ENCODE measurements around the gene SPON2. TPM values are rescaled to one million over a fixed set of nuclear protein-coding genes. Genes with fewer than 3 reads are reported as not detected.

SPON2 gene
- total RNA-seq (2022): 0.54 and 0.64 TPM in 2 replicates
- Bru-seq, nascent RNA: percentile 20 among the genes with signal in this experiment
- percentile 46 among the genes with signal in this experiment for BruChase-seq, experiment 1, labeled RNA remaining after a 6-hour chase
- percentile 28 among the genes with signal in this experiment for BruChase-seq, experiment 2, labeled RNA remaining after a 2-hour chase
- long read RNA-seq: 0 reads

DNA sequence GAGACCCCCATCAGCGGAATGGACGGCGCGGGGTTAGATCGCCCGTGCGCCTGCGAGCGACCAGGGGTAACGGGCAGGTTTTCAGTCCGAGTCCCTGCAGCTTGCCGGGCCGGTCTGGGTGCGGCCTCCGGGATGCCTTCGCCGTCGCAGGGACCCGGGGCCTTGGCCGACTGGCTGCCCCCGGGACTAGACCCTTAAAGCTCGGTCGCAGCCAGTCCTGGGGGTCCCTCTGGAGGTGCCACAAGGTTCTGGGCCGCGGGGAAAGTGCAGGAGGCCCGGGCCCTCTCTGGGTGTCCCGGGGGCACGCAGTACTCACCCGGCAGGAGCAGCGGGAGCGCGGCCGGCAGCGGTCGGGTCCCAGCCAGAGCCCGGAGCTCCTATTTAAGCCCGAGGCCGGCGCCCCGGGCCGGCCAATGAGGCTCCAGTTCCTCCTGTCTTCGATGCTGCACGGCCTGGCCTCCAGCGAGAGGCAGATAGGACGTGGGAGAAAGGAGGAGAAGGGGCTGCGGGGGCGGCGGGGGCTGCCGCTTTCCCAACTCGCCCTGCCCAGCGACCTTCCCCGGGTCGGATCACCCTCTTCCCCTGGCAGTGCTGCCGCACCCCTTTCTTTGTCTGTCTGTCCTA lies at the start of gene SPON2:
Gene SPON2 (minus strand): TSS at position 356 of the 624 bp plus-strand sequence.
- Mint-ChIP-seq H3K4me3 (ENCODE audit: unreplicated experiment) (no peak within 1 kb of the TSS), H3K4me1 (ENCODE audit: insufficient read depth, unreplicated experiment) (peaks cover 10% of the 10 kb centered on the region), H3K27ac (ENCODE audit: low read depth, unreplicated experiment) (no peak within 1 kb of the TSS), H3K9me3 (ENCODE audit: unreplicated experiment) (no peaks in the 10 kb centered on the region), H3K36me3 (ENCODE audit: insufficient read depth, unreplicated experiment) (no peaks in the 10 kb centered on the region), H3K27me3 (ENCODE audit: insufficient read depth, unreplicated experiment) (no peaks in the 10 kb centered on the region)
- no TSS peak for BruUV-seq (replicated peaks)
- DNase-seq (ENCODE audit: unreplicated experiment): no peak
- TF ChIP-seq, protein P1, sequence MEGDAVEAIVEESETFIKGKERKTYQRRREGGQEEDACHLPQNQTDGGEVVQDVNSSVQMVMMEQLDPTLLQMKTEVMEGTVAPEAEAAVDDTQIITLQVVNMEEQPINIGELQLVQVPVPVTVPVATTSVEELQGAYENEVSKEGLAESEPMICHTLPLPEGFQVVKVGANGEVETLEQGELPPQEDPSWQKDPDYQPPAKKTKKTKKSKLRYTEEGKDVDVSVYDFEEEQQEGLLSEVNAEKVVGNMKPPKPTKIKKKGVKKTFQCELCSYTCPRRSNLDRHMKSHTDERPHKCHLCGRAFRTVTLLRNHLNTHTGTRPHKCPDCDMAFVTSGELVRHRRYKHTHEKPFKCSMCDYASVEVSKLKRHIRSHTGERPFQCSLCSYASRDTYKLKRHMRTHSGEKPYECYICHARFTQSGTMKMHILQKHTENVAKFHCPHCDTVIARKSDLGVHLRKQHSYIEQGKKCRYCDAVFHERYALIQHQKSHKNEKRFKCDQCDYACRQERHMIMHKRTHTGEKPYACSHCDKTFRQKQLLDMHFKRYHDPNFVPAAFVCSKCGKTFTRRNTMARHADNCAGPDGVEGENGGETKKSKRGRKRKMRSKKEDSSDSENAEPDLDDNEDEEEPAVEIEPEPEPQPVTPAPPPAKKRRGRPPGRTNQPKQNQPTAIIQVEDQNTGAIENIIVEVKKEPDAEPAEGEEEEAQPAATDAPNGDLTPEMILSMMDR (IDR thresholded peaks at IDR 0.05; ENCODE audit: unreplicated experiment): no peak
- intact Hi-C loops (cut with micrococcal nuclease): no loop called here
- CTCF ChIA-PET: interaction anchor here (0.6 kb wide), 1 partner anchor 18 kb away, joined by 3 read pairs; no protein-coding TSS in a partner anchor
- POLR2A ChIA-PET: no interaction called here

DNA sequence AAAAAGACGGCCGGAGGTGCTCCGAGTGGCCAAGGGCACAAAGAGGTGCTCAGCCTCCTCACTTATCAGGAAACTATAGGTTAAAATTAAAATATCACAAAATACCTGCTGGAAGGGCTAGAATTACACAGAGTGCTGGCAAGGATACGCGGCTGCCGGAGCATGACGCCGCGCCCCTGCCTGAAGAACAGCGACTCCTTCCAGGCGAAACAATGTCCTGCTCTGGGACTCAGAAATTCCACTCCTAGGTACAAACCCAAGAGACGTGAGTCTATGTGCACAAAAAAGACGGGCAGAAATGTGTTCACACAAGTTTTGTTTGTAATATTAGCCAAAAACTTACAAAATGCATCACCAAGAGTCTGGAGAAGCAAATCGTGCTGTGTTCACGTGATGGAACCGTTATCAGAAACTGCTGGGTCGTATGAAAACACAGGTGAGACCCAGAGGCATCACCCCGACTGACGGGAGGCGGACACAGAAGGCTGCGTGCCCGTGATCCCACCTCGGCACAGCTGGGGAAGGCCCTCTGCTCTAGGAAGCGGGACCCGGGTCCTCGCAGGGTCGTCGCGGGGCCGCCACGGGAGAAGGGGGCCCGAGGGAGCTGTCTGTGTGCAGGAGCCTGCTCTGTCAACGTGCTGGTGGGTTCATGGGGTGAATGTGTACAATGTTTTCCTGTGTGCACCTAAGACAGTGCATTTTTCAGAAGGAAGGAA lies 48.9 kb upstream of the SPON2 start:
- no peaks in the 10 kb centered on the region for H3K4me1 Mint-ChIP-seq (ENCODE audit: insufficient read depth, unreplicated experiment)
- POLR2A ChIA-PET: no interaction called here
- intact Hi-C loops (cut with micrococcal nuclease): no loop called here
- no peak overlapping the region for H3K4me3 Mint-ChIP-seq (ENCODE audit: unreplicated experiment)
- DNase-seq (ENCODE audit: unreplicated experiment): no peak
- peaks cover 73% of the 10 kb centered on the region for H3K36me3 Mint-ChIP-seq (ENCODE audit: insufficient read depth, unreplicated experiment)
- no peak overlapping the region for H3K27ac Mint-ChIP-seq (ENCODE audit: low read depth, unreplicated experiment)
- TF ChIP-seq, protein P1 (IDR thresholded peaks at IDR 0.05; ENCODE audit: unreplicated experiment): no peak
- H3K9me3 Mint-ChIP-seq (ENCODE audit: unreplicated experiment): no peaks in the 10 kb centered on the region
- no peaks in the 10 kb centered on the region for H3K27me3 Mint-ChIP-seq (ENCODE audit: insufficient read depth, unreplicated experiment)
- no TSS peak for BruUV-seq (replicated peaks)
- CTCF ChIA-PET: no interaction called here

DNA sequence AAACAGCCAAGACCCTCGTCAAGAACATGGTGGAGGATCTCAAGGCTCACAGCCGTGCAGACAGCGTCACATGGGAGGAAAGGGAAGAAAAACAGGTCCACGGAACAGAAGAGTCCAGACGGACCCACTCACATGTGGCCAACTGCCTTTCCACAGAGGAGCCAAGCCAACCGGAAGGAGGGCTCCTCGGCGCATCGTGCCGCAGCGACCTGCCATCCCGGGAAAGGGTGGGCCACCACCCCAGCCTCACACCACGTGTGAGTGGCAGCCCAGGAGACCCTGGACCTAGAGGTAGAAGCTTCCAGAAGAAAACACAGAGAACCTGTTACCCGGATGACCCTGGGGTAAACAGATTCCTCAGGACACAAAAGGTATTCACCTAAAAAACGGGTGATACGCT lies 48.2 kb upstream of the SPON2 start:
- H3K36me3 Mint-ChIP-seq (ENCODE audit: insufficient read depth, unreplicated experiment): peaks cover 65% of the 10 kb centered on the region
- H3K4me1 Mint-ChIP-seq (ENCODE audit: insufficient read depth, unreplicated experiment): no peaks in the 10 kb centered on the region
- H3K9me3 Mint-ChIP-seq (ENCODE audit: unreplicated experiment): no peaks in the 10 kb centered on the region
- H3K27ac Mint-ChIP-seq (ENCODE audit: low read depth, unreplicated experiment): no peak overlapping the region
- ChIA-PET CTCF (no interaction called here), POLR2A (no interaction called here)
- no peak overlapping the region for H3K4me3 Mint-ChIP-seq (ENCODE audit: unreplicated experiment)
- no peaks in the 10 kb centered on the region for H3K27me3 Mint-ChIP-seq (ENCODE audit: insufficient read depth, unreplicated experiment)
- TF ChIP-seq, protein P1 (IDR thresholded peaks at IDR 0.05; ENCODE audit: unreplicated experiment): no peak
- DNase-seq (ENCODE audit: unreplicated experiment): no peak
- BruUV-seq (replicated peaks): no TSS peak
- intact Hi-C loops (cut with micrococcal nuclease): no loop called here

DNA sequence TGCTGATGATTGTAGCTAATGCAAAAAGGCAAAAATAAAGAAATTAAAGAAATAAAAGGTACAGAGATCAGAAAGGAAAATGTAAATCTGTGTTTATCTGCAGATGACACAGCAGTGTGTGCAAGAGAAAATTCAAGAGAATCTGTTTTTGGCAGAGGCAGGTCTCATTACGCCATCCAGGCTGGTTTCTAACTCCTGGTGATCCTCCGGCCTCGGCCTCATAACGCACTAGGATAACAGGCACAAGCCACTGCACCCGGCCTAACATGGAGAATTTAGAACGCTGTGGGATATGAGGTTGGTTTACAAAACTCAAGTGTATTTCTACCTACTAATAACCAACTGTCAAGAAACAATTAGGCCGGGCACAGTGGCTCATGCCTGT lies 47.2 kb upstream of the SPON2 start:
- H3K27ac Mint-ChIP-seq (ENCODE audit: low read depth, unreplicated experiment): peak overlapping the region; percentile 79
- TF ChIP-seq, protein P1 (IDR thresholded peaks at IDR 0.05; ENCODE audit: unreplicated experiment): no peak

More for the DNA sequence above, 47.2 kb upstream of the SPON2 start:
- H3K4me3 Mint-ChIP-seq (ENCODE audit: unreplicated experiment): no peak overlapping the region
- ChIA-PET POLR2A (no interaction called here), CTCF (no interaction called here)
- H3K36me3 Mint-ChIP-seq (ENCODE audit: insufficient read depth, unreplicated experiment): peaks cover 56% of the 10 kb centered on the region
- DNase-seq (ENCODE audit: unreplicated experiment): no peak
- no peaks in the 10 kb centered on the region for H3K27me3 Mint-ChIP-seq (ENCODE audit: insufficient read depth, unreplicated experiment)
- no TSS peak for BruUV-seq (replicated peaks)
- intact Hi-C loops (cut with micrococcal nuclease): no loop called here
- no peaks in the 10 kb centered on the region for H3K4me1 Mint-ChIP-seq (ENCODE audit: insufficient read depth, unreplicated experiment)
- no peaks in the 10 kb centered on the region for H3K9me3 Mint-ChIP-seq (ENCODE audit: unreplicated experiment)

All from MCF 10A (cell line).